ENCODE data around the gene TCAF2. TPM values are rescaled to one million over a fixed set of nuclear protein-coding genes. Genes with fewer than 3 reads are reported as not detected.
"Not testable (repeated sequence)": the region's sequence is repeated elsewhere in the genome, so short reads cannot be mapped to it uniquely, and the experiment has no call there.

TCAF2 gene
- polyA plus RNA-seq, 2 donors, result 4.4 to 6.8 TPM

DNA sequence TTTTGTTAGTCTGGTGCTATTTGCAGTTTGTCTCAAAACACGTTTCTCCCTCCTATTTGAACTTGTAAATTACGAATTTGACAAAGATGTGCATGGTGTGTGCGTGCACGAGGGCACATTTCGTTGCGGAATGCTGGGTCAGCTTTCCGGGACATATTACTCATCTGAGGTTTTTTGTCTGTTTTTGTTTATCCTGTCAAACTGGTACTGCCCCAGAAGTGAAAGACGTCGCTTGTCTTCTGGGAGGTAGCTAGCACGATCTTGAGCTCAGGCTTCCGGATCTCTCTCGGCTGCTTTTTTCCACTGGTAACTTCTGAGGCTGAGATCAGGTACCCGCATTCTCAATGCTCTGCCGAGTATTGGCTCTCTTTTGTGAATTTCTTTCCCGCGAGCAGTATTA, 401 bp downstream of the TCAF2 start:
- no CpG with 5 or more reads among the region's 16 CpGs for WGBS, 2 donors
- not testable (repeated sequence) for H3K36me3 ChIP-seq (ENCODE audit: control insufficient read depth in 2 of 2, insufficient read depth in 2 of 2, low read length in 1 of 2); H3K4me1 ChIP-seq (ENCODE audit: control insufficient read depth in 2 of 2, insufficient read depth in 2 of 2, low read length in 1 of 2); H3K4me3 ChIP-seq (ENCODE audit: low read depth in 1 of 2, low read length in 2 of 2); H3K9me3 ChIP-seq (ENCODE audit: control insufficient read depth in 2 of 2, insufficient read depth in 1 of 2, low read depth in 1 of 2, low read length in 1 of 2); H3K27ac ChIP-seq (ENCODE audit: low read depth in 2 of 2, low read length in 1 of 2); H3K27me3 ChIP-seq (ENCODE audit: control insufficient read depth in 1 of 2, insufficient read depth in 2 of 2, low read length in 2 of 2)

DNA sequence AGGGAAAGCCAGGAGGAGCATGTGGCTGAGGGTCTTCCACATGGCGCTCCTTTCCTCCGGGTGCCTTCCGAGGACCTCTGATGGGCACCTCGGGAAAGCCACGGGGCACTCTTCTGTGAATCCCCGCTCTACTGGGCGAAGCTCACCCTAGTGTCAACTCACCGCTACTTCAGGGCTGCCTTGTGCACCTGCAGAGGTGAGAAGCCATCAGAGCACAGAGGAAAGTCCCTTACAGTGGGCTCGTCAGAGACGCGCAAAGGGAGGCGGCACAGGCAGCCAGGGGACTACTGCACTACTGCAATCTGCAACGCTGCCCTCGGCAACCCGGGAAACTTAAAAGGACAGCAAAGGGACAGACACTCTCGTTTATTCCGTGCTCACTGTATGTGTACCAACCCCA, 1.4 kb downstream of the TCAF2 start:
- H3K9me3 ChIP-seq (ENCODE audit: control insufficient read depth in 2 of 2, insufficient read depth in 1 of 2, low read depth in 1 of 2, low read length in 1 of 2); H3K27ac ChIP-seq (ENCODE audit: low read depth in 2 of 2, low read length in 1 of 2); H3K4me3 ChIP-seq (ENCODE audit: low read depth in 1 of 2, low read length in 2 of 2); H3K36me3 ChIP-seq (ENCODE audit: control insufficient read depth in 2 of 2, insufficient read depth in 2 of 2, low read length in 1 of 2); H3K27me3 ChIP-seq (ENCODE audit: control insufficient read depth in 1 of 2, insufficient read depth in 2 of 2, low read length in 2 of 2); H3K4me1 ChIP-seq (ENCODE audit: control insufficient read depth in 2 of 2, insufficient read depth in 2 of 2, low read length in 1 of 2): not testable (repeated sequence)
- WGBS, 2 donors, result no CpG with 5 or more reads among the region's 17 CpGs

DNA sequence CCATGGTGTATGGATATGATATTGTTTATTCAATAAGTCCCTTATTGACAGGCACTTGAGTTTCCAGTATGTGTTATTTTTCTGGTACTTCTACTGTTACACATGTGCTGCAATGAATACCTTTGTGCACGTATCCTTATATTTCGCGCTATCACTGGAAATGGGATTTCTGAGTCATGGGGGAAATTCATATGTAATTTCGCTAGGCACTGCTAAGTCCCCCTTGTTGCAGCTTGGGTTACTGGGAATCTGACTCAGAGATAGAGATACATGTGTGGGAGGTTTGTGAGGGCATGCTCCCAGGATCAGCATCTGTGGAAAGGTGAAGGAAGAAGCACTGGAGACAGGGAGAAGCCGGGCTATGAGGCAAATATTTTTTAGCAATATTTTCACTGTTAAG, 9.9 kb downstream of the TCAF2 start:
- not testable (repeated sequence) for H3K27me3 ChIP-seq (ENCODE audit: control insufficient read depth in 1 of 2, insufficient read depth in 2 of 2, low read length in 2 of 2); H3K27ac ChIP-seq (ENCODE audit: low read depth in 2 of 2, low read length in 1 of 2); H3K4me1 ChIP-seq (ENCODE audit: control insufficient read depth in 2 of 2, insufficient read depth in 2 of 2, low read length in 1 of 2); H3K9me3 ChIP-seq (ENCODE audit: control insufficient read depth in 2 of 2, insufficient read depth in 1 of 2, low read depth in 1 of 2, low read length in 1 of 2); H3K36me3 ChIP-seq (ENCODE audit: control insufficient read depth in 2 of 2, insufficient read depth in 2 of 2, low read length in 1 of 2); H3K4me3 ChIP-seq (ENCODE audit: low read depth in 1 of 2, low read length in 2 of 2)
- WGBS, 2 donors, result no CpG with 5 or more reads among the region's 5 CpGs

DNA sequence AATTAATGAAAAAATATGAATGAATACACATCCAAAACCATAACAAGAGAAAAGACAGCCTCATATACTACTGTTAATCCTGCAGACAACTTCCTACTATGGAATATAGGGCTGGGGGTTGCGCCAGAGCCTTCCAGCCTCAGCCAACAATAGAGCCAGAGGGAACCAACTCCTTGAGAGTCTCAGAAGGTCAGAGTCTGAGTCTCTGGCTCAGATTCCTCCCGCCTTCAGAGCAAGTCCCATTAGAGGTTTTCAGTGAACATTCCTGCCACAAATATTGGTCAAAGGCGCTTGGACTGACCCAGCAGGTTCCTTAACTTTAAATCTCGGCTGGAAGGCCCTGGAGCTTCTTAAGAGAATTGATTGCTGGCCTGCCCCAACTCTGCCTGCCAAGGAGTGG, 11.7 kb downstream of the TCAF2 start:
- H3K4me1 ChIP-seq (ENCODE audit: control insufficient read depth in 2 of 2, insufficient read depth in 2 of 2, low read length in 1 of 2); H3K36me3 ChIP-seq (ENCODE audit: control insufficient read depth in 2 of 2, insufficient read depth in 2 of 2, low read length in 1 of 2); H3K9me3 ChIP-seq (ENCODE audit: control insufficient read depth in 2 of 2, insufficient read depth in 1 of 2, low read depth in 1 of 2, low read length in 1 of 2); H3K27me3 ChIP-seq (ENCODE audit: control insufficient read depth in 1 of 2, insufficient read depth in 2 of 2, low read length in 2 of 2); H3K27ac ChIP-seq (ENCODE audit: low read depth in 2 of 2, low read length in 1 of 2); H3K4me3 ChIP-seq (ENCODE audit: low read depth in 1 of 2, low read length in 2 of 2): not testable (repeated sequence)
- no CpG with 5 or more reads among the region's 4 CpGs for WGBS, 2 donors

DNA sequence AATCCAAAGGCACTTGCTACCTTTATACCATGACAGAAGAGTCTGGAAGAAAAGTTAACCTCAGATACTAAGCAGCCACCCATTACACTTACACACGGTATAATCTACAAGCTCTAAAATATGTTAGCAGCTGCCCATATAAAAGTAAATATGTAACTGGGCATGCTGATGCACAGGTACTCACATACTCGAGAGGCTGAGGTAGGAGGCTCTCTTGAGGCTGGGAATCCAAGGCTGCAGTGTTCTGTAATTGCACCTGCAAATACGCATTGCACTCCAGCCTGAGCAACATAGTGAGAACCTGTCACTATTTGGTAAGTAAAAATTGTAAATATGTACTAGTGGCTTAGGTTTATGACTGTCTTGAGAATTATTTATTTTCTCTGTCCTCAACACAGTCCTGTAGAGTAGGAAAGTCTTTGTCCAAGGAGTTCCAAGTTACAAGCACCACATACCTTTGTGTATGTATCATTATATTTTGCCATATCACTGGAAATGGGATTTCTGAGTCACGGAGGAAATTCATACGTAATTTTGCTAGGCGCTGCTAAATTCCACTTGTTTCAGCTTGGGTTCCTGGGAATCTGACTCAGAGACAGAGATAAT, 12.3 kb downstream of the TCAF2 start:
- H3K27ac ChIP-seq (ENCODE audit: low read depth in 2 of 2, low read length in 1 of 2); H3K4me3 ChIP-seq (ENCODE audit: low read depth in 1 of 2, low read length in 2 of 2); H3K9me3 ChIP-seq (ENCODE audit: control insufficient read depth in 2 of 2, insufficient read depth in 1 of 2, low read depth in 1 of 2, low read length in 1 of 2); H3K4me1 ChIP-seq (ENCODE audit: control insufficient read depth in 2 of 2, insufficient read depth in 2 of 2, low read length in 1 of 2); H3K27me3 ChIP-seq (ENCODE audit: control insufficient read depth in 1 of 2, insufficient read depth in 2 of 2, low read length in 2 of 2); H3K36me3 ChIP-seq (ENCODE audit: control insufficient read depth in 2 of 2, insufficient read depth in 2 of 2, low read length in 1 of 2): not testable (repeated sequence)
- no CpG with 5 or more reads among the region's 6 CpGs for WGBS, 2 donors

DNA sequence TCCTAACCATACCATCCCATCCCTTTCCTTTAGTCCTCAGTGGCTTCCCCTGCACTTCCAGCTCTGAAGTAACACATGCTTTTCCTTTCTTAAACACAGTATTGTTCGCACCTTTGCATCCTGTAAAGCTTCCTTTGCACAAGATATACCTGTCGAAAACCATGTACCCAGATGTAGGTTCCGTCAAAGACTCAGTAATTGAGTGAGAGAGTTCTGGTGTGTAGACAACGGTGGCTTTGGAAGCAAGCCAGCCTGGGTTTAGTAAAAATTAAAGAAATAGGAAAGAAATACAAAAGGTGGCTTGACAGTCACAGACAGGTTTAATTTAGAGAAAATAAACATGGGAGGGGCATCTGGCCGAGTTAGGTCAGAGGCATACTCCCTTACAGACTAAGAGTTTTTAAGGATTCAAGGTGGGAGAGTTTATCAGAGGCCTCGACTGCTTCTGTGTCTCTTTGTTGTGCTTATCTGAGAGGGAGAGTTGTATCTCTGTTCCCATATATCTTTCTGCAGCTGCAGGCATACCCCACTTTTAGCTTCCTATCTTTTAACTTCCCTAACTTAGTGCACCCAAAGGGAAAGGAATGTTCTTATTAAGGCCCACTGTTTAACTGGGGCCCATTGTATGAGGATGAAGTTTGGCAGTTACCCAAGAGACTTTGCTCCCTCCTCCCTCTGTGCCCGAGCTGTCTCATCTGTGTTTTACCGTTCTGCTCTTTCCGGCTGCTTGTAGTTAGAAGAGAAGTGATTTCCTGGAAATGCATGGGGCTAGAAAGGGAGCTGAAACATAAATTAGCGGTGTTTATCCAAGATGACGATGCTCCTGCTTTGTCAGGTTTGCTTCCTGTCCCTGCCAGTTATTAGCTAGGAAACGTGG, 14.8 kb downstream of the TCAF2 start:
- H3K36me3 ChIP-seq (ENCODE audit: control insufficient read depth in 2 of 2, insufficient read depth in 2 of 2, low read length in 1 of 2); H3K9me3 ChIP-seq (ENCODE audit: control insufficient read depth in 2 of 2, insufficient read depth in 1 of 2, low read depth in 1 of 2, low read length in 1 of 2); H3K4me3 ChIP-seq (ENCODE audit: low read depth in 1 of 2, low read length in 2 of 2); H3K27ac ChIP-seq (ENCODE audit: low read depth in 2 of 2, low read length in 1 of 2); H3K27me3 ChIP-seq (ENCODE audit: control insufficient read depth in 1 of 2, insufficient read depth in 2 of 2, low read length in 2 of 2); H3K4me1 ChIP-seq (ENCODE audit: control insufficient read depth in 2 of 2, insufficient read depth in 2 of 2, low read length in 1 of 2): not testable (repeated sequence)
- WGBS, 2 donors, result no CpG with 5 or more reads among the region's 12 CpGs

DNA sequence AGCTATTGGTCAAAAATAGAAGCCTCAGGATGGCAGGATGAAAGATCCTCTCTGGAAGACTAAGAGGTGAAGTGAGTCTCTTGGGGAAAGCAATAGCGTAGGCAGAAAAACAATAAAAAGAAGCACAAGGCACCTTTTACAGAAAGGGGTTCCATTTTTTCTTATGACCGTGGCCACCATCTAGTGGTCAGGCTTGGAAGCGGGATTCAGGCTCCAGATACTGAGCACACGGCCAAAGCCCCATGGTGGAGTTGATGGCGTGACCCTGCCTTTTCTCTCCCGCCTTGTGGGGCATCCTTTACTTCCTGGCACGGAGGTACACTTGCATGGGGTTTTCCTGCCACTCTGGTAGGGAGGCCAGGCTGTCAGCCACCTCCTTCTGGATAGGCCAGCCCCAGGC, 18.6 kb downstream of the TCAF2 start:
- not testable (repeated sequence) for H3K9me3 ChIP-seq (ENCODE audit: control insufficient read depth in 2 of 2, insufficient read depth in 1 of 2, low read depth in 1 of 2, low read length in 1 of 2); H3K4me1 ChIP-seq (ENCODE audit: control insufficient read depth in 2 of 2, insufficient read depth in 2 of 2, low read length in 1 of 2); H3K4me3 ChIP-seq (ENCODE audit: low read depth in 1 of 2, low read length in 2 of 2); H3K36me3 ChIP-seq (ENCODE audit: control insufficient read depth in 2 of 2, insufficient read depth in 2 of 2, low read length in 1 of 2); H3K27me3 ChIP-seq (ENCODE audit: control insufficient read depth in 1 of 2, insufficient read depth in 2 of 2, low read length in 2 of 2); H3K27ac ChIP-seq (ENCODE audit: low read depth in 2 of 2, low read length in 1 of 2)
- no CpG with 5 or more reads among the region's 7 CpGs for WGBS, 2 donors

DNA sequence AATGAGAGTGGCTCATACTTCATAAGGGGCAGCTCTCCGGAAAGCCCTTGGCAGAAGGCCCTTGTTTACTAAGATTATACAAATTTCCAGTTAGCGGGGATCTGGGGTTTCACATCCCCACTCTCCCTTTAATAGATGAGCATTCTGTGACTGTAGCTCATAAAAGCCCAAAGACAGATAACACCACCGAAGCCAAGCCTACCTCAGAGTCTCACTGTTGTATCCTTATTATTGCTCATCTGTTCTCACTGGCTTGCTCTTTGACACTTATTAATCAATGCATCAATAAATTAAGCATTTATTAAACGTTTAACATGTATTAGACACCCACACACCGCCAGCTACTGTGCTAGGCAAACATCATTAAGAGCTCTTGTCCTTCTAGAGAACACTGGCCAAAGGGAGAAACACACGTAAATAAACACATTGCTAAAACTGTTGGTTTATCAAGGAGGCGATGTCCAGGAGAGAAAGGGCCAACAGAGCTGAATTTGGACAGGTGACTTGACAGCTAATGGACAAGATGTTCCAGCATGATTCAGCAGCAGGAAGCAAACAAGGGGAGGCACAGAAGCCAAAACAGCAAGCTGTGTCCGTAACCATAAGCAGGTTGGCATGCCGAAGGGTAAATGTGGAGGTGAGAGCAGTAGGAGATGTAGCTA, 19.9 kb downstream of the TCAF2 start:
- WGBS, 2 donors, result 47 to 78% methylated on average over 2 of the region's 9 CpGs
- H3K27me3 ChIP-seq (ENCODE audit: control insufficient read depth in 1 of 2, insufficient read depth in 2 of 2, low read length in 2 of 2); H3K4me1 ChIP-seq (ENCODE audit: control insufficient read depth in 2 of 2, insufficient read depth in 2 of 2, low read length in 1 of 2); H3K27ac ChIP-seq (ENCODE audit: low read depth in 2 of 2, low read length in 1 of 2); H3K9me3 ChIP-seq (ENCODE audit: control insufficient read depth in 2 of 2, insufficient read depth in 1 of 2, low read depth in 1 of 2, low read length in 1 of 2); H3K4me3 ChIP-seq (ENCODE audit: low read depth in 1 of 2, low read length in 2 of 2); H3K36me3 ChIP-seq (ENCODE audit: control insufficient read depth in 2 of 2, insufficient read depth in 2 of 2, low read length in 1 of 2): not testable (repeated sequence)

DNA sequence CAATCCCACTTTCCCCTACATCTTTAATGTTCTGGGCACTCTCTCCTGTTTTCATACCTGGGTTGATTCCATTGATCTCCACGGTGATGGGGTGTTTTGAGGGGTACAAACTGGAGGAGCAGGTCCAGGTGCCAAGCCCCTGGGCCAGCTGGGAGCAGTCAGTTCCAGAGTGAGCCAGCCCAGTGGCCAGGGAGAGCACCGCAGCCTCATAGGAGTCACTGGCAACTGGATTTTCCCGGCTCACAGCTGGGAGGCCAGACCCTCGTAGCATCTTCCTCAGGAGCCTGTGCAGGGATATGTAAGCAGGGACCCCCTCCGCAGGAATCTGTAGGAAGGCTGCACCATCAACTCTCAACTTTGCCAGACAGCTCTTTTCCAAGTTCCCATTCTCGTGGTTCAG, 25.8 kb downstream of the TCAF2 start:
- H3K27ac ChIP-seq (ENCODE audit: low read depth in 2 of 2, low read length in 1 of 2); H3K4me3 ChIP-seq (ENCODE audit: low read depth in 1 of 2, low read length in 2 of 2); H3K36me3 ChIP-seq (ENCODE audit: control insufficient read depth in 2 of 2, insufficient read depth in 2 of 2, low read length in 1 of 2); H3K4me1 ChIP-seq (ENCODE audit: control insufficient read depth in 2 of 2, insufficient read depth in 2 of 2, low read length in 1 of 2); H3K27me3 ChIP-seq (ENCODE audit: control insufficient read depth in 1 of 2, insufficient read depth in 2 of 2, low read length in 2 of 2); H3K9me3 ChIP-seq (ENCODE audit: control insufficient read depth in 2 of 2, insufficient read depth in 1 of 2, low read depth in 1 of 2, low read length in 1 of 2): not testable (repeated sequence)
- WGBS, 2 donors, result no CpG with 5 or more reads among the region's 6 CpGs

DNA sequence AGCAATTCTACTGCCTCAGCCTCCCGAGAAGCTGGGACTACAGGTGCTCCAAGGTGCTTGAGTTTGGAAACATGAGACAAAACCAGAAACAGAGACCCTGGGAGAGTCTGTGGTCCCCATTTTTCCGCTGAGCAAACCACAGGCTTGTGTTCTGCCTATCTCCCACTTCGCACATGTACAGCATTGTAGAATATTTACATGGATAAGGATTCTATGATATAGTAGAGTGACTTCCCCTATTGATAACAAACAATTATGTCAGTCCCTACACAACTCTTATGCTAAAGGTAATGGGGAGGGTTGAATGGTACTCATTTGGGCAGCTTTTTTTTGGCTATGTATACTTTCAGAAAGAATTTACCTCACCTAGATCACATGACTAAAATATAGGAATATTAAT, 29.1 kb downstream of the TCAF2 start:
- H3K9me3 ChIP-seq (ENCODE audit: control insufficient read depth in 2 of 2, insufficient read depth in 1 of 2, low read depth in 1 of 2, low read length in 1 of 2); H3K4me1 ChIP-seq (ENCODE audit: control insufficient read depth in 2 of 2, insufficient read depth in 2 of 2, low read length in 1 of 2); H3K36me3 ChIP-seq (ENCODE audit: control insufficient read depth in 2 of 2, insufficient read depth in 2 of 2, low read length in 1 of 2); H3K4me3 ChIP-seq (ENCODE audit: low read depth in 1 of 2, low read length in 2 of 2); H3K27ac ChIP-seq (ENCODE audit: low read depth in 2 of 2, low read length in 1 of 2); H3K27me3 ChIP-seq (ENCODE audit: control insufficient read depth in 1 of 2, insufficient read depth in 2 of 2, low read length in 2 of 2): not testable (repeated sequence)
- WGBS, 2 donors, result 97% methylated on average over 2 of the region's 3 CpGs; no CpG with 5 or more reads in 1 of the 2 donors
